ENCODE data around the gene ZFAND3.
"Not testable (repeated sequence)": the region's sequence is repeated elsewhere in the genome, so short reads cannot be mapped to it uniquely, and the experiment has no call there.

The ZFAND3 gene

DNA sequence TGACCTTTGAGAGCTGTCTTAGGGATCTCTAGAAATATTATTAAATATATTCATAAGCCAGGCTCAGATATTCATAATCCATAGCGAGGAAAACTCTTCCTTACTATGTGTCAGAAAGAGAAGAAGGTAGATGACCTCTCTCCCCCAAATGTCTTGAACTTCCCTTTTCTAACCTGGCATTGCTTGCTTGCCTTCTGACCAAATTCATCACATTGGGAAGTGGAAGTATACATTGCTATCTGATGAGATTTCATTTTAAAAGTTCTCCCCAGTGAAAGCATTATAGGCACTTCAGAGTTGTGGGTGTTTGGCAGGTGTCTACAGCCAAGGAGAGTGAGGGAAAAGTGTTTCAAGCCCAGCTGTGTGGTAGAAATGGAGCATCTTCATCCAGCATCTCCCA, 197.3 kb downstream of the ZFAND3 start:
- no peak for DNase-seq

GRCh38 chr6:38018755-38019165, 199.2 kb downstream of the ZFAND3 start:
- no peak for DNase-seq

DNA sequence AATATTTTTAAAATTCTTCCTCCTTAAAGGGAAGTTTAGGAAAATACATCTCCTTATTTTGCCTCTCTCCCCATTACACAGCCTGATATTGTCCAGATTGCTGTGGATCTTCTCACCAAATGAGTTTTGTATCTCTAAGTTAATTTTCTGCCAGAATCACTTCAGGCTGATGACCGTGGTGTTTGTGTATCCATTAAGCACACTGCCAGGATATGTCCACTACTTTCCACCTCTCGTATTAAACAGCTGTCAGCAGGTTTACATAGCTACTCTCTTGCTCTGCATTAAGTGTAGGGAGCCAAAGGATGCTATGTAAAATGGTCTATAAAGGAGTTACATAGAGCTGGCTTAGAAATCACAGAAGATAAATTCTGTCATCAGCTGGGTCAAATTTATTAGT, 201.1 kb downstream of the ZFAND3 start:
- no peak for DNase-seq

GRCh38 chr6:38021029-38021428, 201.5 kb downstream of the ZFAND3 start:
- DNase-seq, result peak in 1 of 2 experiments; percentile 16

DNA sequence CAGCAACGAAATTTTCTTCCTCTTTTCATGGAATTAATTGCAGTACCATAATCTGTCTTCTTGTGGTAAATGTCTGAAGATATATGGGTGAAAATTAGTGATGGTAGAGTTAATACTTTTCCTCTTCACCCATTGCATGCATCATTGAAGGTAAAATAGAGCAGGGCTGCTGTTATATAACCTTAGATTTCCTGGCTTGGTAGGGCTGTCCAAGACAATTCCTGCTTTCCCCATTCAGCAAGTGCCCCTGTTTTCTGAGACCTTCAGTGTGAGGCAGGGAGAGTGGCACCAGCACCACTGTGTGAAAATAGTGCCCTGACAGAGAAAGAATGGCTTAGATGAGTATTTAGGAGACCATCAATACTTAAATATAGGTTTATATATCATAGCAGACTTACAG, 202.0 kb downstream of the ZFAND3 start:
- DNase-seq, result no peak

- no peak for DNase-seq
Observed at GRCh38 chr6:38022688-38023087, 203.2 kb downstream of the ZFAND3 start.

- no peak for DNase-seq
Observed at GRCh38 chr6:38024908-38025307, 205.4 kb downstream of the ZFAND3 start.

DNA sequence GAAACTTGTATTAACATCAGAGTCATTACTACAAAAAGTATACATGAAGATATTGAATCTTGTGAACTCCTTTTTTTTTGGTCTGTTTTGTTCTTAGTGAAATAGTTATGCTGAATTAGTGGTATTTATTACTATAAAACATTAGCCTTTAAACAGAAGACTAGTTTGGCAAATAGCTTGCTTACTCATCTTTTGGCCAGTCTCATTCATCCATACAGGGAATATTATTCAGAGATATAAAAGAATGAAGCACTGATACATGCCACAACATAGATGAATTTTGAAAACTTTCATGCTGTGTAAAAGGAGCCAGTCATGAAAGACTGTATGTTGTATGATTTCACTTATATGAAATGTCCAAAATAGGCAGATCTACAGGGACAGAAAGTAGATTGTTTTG, 205.9 kb downstream of the ZFAND3 start:
- DNase-seq, result no peak

DNA sequence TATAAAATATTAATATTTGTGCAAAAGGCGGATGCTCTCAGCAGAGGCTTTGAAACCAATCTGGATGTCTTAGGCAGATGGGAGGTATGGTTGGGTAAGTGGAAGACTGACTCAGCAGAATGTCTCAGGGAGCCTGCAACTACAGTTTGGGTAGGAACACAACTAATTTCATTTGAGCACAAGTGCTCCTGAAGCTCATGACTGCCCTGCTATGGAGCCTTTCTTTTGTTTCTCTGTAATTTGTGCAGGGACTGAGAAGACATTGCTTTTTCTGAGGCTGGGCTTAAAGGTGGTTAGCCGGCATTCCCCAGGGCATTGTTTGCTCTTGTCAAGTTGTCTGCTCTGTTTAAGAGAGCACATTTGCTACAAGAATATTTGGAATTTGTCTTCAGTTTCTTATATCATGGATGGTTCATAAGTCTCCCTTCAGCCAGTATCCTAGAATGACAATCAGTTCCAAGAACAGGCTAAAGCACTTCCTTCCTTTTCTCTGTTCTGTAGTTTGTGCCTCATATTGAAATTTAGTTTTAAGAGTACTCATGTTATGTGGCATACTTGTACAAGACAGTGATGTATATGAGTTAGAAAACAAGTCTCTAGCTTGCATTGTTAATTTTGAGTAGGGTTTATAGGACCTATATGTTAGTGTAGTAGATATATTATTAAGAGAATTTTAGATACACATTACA, 208.3 kb downstream of the ZFAND3 start:
- no peak for DNase-seq

DNA sequence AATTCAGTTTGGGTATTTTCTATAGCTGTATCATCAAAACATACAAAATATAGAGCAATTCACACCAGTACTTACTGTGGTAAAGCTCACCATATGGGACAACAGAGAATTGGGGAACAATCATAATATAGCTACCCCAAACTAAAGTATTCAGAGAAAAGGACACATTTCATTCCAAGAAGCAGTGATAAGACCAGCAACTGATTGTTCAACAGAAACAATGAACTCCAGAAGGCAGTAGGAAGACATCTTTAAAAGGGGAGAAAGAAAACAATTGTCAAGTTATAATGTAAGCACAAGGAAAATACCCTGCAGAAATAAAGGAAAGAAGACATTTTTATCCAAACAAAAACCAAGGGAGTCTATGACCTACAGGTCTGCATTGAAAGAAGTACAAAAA, 210.9 kb downstream of the ZFAND3 start:
- DNase-seq, result no peak

DNA sequence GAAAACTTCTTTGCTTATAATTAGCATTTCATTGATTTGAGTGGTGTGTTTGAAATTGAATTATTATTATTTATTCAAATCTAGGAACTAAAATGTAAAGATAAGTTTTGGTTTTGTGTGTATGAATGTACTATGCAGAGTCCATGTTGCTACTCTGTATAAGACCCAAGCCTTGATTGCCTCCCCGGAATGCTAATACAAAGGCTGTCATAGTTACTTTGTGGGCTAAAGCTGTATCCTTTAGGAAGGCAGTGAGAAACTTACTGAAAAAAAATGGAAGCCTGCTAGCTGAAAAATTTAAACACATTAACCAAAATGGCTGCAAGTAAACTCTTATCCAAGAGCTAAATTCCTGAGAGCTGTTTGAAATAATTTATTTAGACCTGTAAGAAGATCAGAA, 213.3 kb downstream of the ZFAND3 start:
- no peak for DNase-seq

DNA sequence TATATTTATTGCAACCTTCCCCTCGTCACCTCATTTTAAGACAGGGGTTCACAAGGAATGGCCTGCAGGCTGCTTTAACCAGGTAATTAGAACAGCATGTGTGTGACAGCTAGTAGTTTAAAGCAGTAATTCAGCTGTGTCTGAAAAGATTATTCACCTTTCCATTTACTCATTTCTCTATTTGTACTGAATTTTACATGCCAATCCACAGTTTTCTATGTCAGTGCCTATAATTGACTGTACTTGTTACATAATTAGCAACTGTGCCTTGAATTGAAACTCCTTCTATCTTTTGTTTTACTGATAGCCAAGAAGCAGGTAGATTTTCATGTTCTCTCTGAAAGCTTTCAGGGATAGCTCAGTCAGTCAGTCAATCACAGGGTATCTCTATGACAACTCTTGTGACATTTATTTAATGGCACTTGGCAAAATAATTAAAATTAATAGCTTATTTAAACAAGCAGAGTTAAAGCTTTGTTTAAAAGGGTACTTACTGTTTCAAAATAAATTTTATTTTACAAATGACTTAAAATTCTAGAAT, 214.0 kb downstream of the ZFAND3 start:
- DNase-seq, result no peak

GRCh38 chr6:38034274-38034914, 214.9 kb downstream of the ZFAND3 start:
- peak in 1 of 2 experiments; percentile 25 for DNase-seq

DNA sequence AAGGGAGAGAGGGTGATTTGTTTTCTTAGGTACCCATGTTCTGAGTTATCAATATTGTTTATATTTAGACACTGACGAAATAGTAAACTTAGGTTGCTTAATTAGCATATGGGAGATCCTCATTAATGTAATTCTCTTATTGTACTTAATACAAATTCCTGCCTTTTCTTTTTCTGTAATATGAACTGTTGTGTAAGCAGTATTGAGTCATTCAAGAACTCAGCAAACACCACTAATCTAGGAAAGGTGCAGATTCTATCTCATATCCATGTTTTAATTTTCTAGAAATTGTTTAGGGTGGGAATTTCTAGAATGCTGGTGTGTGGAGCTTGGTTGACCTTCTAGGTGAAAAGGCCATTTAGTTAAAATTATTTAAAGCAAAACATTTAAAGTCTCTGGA, 216.0 kb downstream of the ZFAND3 start:
- no peak for DNase-seq

DNA sequence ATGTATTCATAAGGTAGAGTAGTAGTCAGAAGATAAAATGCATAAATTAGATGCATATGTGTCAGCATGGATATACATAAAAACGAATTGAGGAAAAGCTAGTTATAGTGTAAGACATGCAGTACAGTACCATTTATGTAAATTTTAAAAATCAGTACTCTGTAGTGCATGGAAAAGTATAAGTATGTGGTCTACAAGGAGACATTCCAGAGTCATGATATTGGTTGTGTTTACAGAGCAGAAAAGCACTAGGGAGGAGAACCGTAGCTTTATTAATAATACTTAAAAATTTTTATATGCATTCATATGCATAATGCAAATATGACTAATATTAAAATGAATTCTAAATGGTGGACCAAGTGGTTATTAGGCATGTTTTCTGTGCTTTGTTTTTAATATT, 220.0 kb downstream of the ZFAND3 start:
- DNase-seq, result no peak

GRCh38 chr6:38040254-38040653, 220.7 kb downstream of the ZFAND3 start:
- DNase-seq, result no peak

DNA sequence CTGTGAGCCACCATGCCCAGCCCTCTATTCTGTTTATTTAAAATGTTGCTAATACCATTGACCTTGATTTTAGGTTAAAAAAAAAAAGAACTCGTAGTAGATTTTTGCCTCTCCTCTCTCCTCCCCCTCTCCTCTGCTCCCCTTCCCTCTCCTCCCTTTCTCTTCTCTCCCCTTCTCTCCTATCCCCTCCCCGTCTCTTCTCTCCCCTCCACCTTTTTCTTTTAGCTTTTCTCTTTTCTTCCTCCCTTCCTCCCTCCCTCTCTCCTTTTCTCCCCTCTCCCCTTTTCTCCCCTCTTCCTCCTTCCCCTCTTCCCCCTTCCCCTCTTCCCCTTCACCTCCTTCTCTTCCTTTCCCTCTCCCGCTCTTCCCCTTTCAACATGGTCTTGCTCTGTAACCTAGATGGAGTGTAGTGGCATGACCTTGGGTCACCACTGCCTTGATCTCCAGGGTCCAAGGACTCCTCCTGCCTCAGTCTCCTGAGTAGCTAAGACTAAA, 223.8 kb downstream of the ZFAND3 start:
- no peak for DNase-seq

DNA sequence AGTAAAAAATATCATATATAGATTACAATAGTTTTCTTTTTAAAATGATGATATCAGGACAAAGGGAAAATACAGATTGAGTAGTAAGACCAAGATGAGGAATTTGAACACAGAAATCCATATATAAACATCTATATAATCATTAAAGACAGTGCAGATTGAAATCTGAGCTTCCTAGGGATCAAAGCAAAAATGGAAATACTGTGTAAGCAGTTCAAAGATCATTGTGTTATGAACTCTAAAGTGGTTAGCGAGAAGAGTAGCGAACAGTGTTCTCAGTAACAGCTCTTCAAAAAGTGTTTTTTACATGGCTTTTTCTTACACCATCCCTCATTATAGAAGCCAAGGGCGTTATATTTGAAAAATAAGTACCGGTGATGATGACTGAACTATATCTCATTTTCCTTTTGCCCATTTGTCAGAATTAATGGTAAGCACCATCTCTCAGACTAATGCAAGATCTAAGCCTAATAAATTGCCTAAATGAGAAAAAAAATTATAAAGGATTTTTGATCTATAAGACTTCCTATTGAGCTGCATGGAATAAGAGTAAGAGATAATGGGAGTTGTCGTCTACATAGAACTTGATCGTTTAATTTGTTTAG, 226.3 kb downstream of the ZFAND3 start:
- DNase-seq, result no peak

GRCh38 chr6:38047562-38047961, 228.0 kb downstream of the ZFAND3 start:
- DNase-seq, result no peak

DNA sequence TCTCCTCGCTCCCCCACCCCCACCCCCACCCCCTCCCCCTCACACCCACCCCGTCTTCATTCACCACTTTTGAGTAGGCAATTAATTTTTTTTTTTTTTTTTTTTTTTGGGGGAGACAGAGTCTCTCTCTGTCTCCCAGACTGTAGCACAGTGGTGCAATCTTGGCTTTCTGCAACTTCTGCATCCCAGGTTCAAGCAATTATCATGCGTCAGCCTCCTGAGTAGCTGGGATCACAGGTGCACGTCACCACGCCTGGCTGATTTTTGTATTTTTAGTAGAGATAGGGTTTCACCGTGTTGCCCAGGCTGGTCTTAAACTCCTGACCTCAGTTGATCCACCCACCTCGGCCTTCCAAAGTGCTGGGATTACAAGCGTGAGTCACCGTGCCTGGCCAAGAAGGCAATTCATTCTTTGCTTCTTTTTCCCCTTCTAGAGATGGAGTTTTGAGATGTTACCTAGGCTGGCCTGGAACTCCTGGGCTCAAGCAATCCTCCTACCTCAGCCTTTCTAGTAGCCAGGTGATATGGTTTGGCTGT, 230.4 kb downstream of the ZFAND3 start:
- DNase-seq, result not testable (repeated sequence)

DNA sequence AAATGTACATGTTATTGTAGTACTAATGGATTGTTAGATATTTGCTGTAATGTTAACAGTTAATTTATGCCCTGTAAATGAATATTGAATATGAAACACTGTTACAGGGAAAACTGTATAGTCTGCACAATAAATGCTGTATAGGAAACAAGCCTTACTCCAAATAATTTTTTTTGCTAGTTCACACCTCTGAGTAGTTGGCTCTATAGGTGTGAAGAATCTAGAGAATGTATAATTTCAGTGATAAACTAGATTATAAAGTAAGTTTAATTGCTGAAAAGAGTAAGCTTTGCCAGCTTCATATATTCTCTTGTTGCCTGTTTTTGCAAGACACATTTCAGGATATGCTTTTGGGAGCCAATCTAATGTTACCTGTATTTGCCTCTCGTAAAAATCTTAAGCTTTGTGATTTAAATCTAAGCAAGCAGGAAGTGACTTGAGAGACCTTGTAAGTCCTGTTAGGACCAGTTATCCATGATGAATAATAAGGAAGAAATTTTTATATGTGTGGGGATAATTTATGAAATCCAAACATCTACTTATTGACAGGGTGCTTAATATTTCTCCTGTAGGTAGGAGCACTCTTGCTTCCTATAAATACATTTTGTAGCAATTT, 232.4 kb downstream of the ZFAND3 start:
- no peak for DNase-seq

- DNase-seq, result no peak
Observed at GRCh38 chr6:38054527-38055202, 235.1 kb downstream of the ZFAND3 start.

DNA sequence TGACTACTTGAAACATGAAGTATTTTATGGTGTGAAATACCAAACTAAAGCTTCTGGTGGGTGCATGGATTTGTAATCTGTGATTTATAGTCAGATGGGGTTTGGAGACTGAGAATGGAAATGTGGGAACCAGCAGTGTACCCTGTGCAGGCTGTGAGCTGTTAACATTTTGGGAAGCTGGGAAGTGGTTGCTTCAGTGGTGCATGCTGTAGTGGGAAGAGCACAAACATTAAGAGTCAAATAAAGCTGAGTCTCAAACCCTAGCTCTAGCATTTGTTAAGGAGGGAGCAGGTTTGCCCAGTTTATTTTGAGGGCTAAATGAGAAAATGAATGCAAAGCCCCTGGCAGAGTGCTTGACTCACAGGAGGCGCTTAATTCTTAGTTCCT, 235.7 kb downstream of the ZFAND3 start:
- DNase-seq, result no peak
